ENCODE results near the gene IFITM10.

The IFITM10 gene

GRCh38 chr11:1750481-1750839 is at the start of gene IFITM10:
Gene IFITM10, minus strand, starts transcription at chr11:1750595. Its CDS starts 153 bp downstream, at chr11:1750442.
- no peak for DNase-seq

GRCh38 chr11:1797391-1798125 is 47.2 kb upstream of the IFITM10 start:
- no peak for DNase-seq

- no peak for DNase-seq
Measured at GRCh38 chr11:1796413-1797011, 46.1 kb upstream of the IFITM10 start.

- DNase-seq = no peak
Measured at GRCh38 chr11:1793081-1793480, 42.7 kb upstream of the IFITM10 start.

- DNase-seq = peak; percentile 45
Measured at GRCh38 chr11:1792461-1792860, 42.1 kb upstream of the IFITM10 start.

- no peak for DNase-seq
Measured at GRCh38 chr11:1791912-1792311, 41.5 kb upstream of the IFITM10 start.

GRCh38 chr11:1786466-1786865 is 36.1 kb upstream of the IFITM10 start:
- no peak for DNase-seq

- DNase-seq = no peak
Measured at GRCh38 chr11:1785749-1786413, 35.5 kb upstream of the IFITM10 start.

- DNase-seq = no peak
Measured at GRCh38 chr11:1784761-1785650, 34.6 kb upstream of the IFITM10 start.

GRCh38 chr11:1783725-1784529 is 33.5 kb upstream of the IFITM10 start:
- DNase-seq = no peak

GRCh38 chr11:1782831-1783724 is 32.7 kb upstream of the IFITM10 start:
- DNase-seq = no peak

- no peak for DNase-seq
Measured at GRCh38 chr11:1782031-1782590, 31.7 kb upstream of the IFITM10 start.

- DNase-seq = no peak
Measured at GRCh38 chr11:1781593-1781975, 31.2 kb upstream of the IFITM10 start.

- DNase-seq = peak; percentile 48
Measured at GRCh38 chr11:1780700-1781592, 30.6 kb upstream of the IFITM10 start.

- DNase-seq = no peak
Measured at GRCh38 chr11:1779806-1780699, 29.7 kb upstream of the IFITM10 start.

GRCh38 chr11:1779034-1779805 is 28.8 kb upstream of the IFITM10 start:
- no peak for DNase-seq

GRCh38 chr11:1778141-1778911 is 27.9 kb upstream of the IFITM10 start:
- no peak for DNase-seq

All from GDM1 (cell line).